Activated CD4-positive, alpha-beta T cell treated with anti-CD3 and anti-CD28 coated beads for 4 hours (primary cell): ENCODE measurements around the gene PARP8.

Source experiments
- DNase-seq, 2 donors: peaks; one replicate each; pipeline ENCODE4 v3.0.0-alpha.2; 2020

Gene PARP8

DNA sequence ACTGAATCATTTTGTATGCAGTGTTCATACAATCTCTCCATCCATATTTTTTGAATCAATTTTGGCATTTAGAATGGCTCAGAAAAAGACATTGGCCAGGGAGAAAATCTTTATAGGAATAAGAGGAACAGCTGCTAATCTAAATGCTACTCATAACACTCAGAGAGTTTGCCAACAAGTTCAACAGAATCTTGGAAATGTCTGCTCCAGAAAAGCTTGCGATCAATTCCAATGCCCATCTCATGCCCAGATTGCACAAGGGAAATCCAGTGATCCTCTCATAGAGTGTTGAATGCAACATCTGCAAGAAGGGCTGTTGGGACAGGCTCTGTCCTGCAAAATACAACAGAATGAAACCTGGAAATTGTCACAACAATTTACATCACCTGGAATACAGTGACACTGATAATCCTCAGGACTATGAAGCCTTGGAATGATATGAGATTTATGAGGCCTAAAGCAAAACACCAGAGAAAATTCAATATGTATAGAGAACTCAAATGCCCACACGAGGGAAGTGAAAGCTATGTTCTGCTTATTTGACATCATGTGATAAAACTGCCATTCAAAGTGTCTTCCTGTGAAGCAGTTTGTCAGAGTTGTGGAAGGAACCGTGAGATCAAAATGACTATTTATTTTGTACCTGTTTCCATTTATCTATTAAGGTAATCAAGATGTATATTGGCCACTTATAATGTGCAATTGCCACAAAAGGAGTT is 190.1 kb downstream of the PARP8 start:
- DNase-seq, result no peak

- DNase-seq, result no peak
Measured at GRCh38 chr5:50863534-50864170, 197.2 kb downstream of the PARP8 start.

DNA sequence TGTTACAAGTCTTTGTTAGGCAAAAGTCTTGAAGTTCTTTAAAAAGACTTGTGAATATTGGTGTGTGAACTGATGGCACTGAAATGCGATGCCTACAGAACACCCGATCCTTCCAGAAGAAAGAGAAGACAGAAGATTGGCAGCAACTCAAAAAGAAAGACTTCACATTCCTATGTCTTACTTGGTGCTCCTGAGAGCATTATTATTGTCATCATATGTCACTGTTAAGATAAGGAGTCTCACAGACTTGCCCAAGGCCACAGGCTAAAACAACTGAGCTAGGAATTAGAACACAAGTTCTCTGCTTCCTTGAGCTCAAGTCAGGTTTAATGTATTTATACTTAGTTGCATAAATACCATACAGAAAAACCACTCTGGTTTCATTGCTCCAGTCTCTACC is 198.0 kb downstream of the PARP8 start:
- DNase-seq, result no peak

GRCh38 chr5:50866415-50866814 is 200.0 kb downstream of the PARP8 start:
- DNase-seq, result no peak

DNA sequence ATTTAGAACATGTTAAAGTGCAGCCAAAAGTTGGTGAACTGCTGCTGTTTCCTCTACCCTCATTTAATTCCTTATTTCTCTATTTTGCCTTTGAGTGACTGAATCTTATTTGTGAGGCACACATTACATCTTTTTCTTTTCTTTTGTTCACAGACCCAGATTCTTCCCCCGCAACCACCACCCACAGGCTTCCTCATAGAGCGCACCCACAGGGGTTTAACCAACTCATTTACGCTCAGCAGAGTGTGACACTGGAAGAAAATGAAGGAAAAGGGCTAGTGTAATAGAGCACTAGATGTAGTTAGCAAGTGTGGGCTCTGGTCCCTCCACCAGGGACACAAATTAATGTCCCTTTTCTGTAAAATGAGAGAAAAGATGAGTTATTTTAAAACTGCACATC is 200.7 kb downstream of the PARP8 start:
- DNase-seq, result no peak

DNA sequence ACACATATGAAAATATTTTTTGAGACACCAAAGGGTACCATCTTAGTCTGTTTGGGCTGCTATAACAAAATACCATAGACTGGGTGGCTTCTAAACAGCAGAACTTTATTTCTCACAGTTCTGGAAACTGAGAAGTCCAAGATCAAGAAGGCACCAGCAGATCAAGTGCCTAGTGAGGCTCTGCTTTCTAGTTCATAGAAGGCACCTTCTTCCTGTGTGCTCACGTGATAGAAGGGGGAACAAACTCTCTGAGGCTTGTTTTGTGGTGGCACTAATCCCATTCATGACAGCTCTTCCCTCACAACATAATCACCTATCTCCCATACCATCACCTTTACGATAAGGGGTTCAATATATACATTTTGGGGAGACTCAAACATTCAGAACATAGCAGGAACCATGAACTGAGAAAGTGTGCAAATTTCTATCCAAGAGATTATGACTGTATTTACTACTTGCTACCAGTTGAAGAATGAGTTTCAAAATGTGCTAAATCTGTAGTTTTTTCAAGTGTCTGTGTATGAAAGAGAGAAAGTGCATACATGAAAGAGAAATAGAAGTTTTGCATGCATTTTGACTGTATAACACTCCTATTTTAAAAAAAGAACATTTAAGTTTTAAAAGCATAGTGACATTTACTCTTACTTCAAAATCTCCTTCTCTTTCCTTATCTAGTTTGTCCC is 207.3 kb downstream of the PARP8 start:
- no peak for DNase-seq

GRCh38 chr5:50874306-50875001 is 208.0 kb downstream of the PARP8 start:
- no peak for DNase-seq

GRCh38 chr5:50875002-50875344 is 208.5 kb downstream of the PARP8 start:
- DNase-seq, result no peak

DNA sequence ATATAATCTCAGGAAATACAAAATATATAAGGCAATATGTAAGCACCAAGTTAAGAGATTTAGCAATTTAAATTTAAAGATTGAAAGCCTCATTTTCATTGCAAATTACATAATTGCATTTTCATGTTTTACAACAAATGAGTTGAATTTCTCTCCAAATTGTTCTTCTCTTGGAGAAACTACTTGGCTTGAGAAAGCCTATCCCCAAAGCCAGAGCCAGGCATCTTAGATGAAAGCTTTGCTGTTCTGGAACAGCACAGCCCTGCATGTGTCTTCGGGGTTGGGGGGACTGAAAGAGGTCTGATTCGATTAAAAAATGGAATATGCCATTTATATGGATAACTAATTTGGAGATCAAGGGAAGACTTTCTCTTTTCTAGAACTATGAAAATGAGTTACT is 212.0 kb downstream of the PARP8 start:
- DNase-seq, result no peak

DNA sequence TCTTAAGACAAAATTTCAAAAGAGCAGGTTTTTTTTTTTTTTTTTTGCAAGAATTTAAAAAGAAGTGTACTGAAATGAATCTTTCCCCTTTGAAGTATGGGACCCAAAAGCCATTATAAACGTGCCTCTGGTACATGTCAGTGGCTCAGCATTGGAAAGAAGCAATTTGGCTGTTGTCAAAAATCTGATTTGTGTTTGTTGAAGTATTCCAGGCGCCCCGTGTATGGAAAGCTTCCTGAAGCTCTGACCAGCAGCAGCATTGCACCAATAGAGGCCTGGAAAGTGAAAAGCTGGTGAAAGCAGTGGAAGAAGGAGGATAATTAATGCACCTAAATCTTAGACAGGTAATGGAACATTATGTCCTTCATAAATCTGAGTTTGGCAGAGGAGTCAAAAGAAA is 215.0 kb downstream of the PARP8 start:
- DNase-seq, result no peak

DNA sequence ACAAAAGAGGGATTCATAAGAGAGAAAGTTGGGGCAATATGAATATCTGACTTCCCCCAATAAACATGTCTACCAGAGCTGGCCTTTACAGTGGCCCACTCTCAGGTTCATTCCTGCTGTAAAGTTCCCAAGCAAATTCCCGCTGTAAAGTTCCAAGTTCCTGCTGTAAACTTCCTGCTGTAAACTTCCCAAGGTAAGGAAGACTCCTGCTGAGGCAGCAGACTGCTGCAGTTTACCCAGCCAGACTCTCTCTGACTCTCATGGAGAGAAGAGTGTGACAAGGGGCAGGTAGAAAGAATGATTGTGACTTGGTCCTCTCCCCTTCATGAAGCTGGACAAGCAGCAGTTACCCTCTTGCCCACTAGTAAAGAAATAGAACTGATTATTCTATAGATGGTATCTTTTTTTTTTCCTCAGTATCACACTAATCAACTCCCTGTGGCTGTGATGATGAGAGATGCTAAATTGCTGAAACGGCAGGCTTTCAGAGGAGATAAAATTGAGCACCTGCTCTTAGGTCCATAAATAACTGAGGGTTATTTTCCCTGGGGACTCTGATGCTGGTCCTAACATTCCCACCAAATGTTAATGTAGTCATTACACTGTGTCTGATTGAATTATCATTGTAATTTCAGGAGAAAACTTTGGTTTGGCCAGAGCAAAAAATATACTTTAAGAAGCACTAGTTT is 220.4 kb downstream of the PARP8 start:
- DNase-seq, result no peak

- no peak for DNase-seq
Measured at GRCh38 chr5:50887889-50888633, 221.6 kb downstream of the PARP8 start.

DNA sequence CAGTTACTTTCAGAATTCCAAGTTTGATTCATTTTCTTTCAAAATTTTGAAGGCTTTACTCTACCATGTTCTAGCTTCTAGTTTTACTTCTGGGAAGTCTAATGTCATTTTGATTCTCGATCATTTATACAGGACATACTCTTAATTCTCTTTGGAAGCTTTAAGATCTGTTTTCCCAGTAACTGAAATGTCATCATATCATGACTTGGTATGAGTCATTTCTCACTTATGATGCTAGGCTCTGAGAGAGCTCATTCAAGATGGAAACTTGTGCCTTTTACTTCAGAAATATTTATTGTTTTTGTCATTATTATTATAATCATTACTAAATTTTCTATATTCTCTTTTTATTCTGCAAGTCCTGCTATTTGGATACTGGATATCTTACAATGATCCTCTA is 222.3 kb downstream of the PARP8 start:
- DNase-seq, result no peak

GRCh38 chr5:50889790-50890189 is 223.4 kb downstream of the PARP8 start:
- no peak for DNase-seq
